Measurements from ENCODE around the gene LMF2. TPM values are rescaled to one million over a fixed set of nuclear protein-coding genes. Genes with fewer than 3 reads are reported as not detected.

LMF2 gene
- polyA plus RNA-seq, 1 of the 3 experiments (the other 2 are of a cell fraction) = 34.3 TPM

GRCh38 chr22:50459016-50459415 is 48.5 kb downstream of the LMF2 start:
- DNase-seq = no peak
- Histone ChIP-seq H3K4me3 (ENCODE audit: low read depth in 2 of 2, low read length in 1 of 2) (no peak overlapping the region), H4K20me1 (ENCODE audit: insufficient read depth) (no peaks in the 10 kb centered on the region), H3K4me2 (no peak overlapping the region), H3K27ac (ENCODE audit: low read depth in 2 of 2, low read length in 1 of 2) (no peak overlapping the region), H3K36me3 (replicated peaks in 1 of 2; ENCODE audit: control insufficient read depth in 1 of 2, insufficient read depth in 2 of 2, low read length in 1 of 2) (peaks cover 0 to 72% of the 10 kb centered on the region in 2 experiments), H2AFZ (ENCODE audit: low read depth) (no peak overlapping the region), H3K27me3 (ENCODE audit: insufficient read depth) (no peaks in the 10 kb centered on the region), H3K79me2 (ENCODE audit: insufficient read depth) (no peaks in the 10 kb centered on the region), H3F3A (replicated peaks; ENCODE audit: insufficient read depth) (no peaks in the 10 kb centered on the region), H3K9me3 (no peaks in the 10 kb centered on the region), H3K4me1 (ENCODE audit: control insufficient read depth in 1 of 2, insufficient read depth in 2 of 2, low read depth in 1 of 2, low read length in 1 of 2) (no peaks in the 10 kb centered on the region), H3K9ac (no peak overlapping the region), H3K9me2 (no peaks in the 10 kb centered on the region)
- WGBS (ENCODE audit: low lambda C conversion rate) = 98% methylated on average over 16 of the region's 22 CpGs
- POLR2A ChIA-PET = no interaction called here
- TF ChIP-seq TEAD4 (IDR thresholded peaks at IDR 0.05; ENCODE audit: borderline replicate concordance, insufficient read depth) (no peak), PBX3 (IDR thresholded peaks at IDR 0.05) (no peak), POLR2AphosphoS5 (IDR thresholded peaks at IDR 0.05; ENCODE audit: low read depth, low read length) (no peak), RAD21 (IDR thresholded peaks at IDR 0.05; ENCODE audit: low read length) (no peak), CHD2 (IDR thresholded peaks at IDR 0.05; ENCODE audit: low read length, partially characterized antibody) (no peak), CTCF (IDR thresholded peaks at IDR 0.05) (no peak), IRF3 (IDR thresholded peaks at IDR 0.05; ENCODE audit: low read depth, low read length) (no peak), NRF1 (IDR thresholded peaks at IDR 0.05; ENCODE audit: low read depth, low read length) (no peak), ZBTB33 (IDR thresholded peaks at IDR 0.05; ENCODE audit: borderline replicate concordance, low read depth) (no peak), JUND (IDR thresholded peaks at IDR 0.05) (no peak), RCOR1 (IDR thresholded peaks at IDR 0.05; ENCODE audit: low read length) (no peak), SMC3 (IDR thresholded peaks at IDR 0.05; ENCODE audit: low read depth, low read length) (no peak), USF2 (IDR thresholded peaks at IDR 0.05; ENCODE audit: borderline replicate concordance, low read depth, low read length) (no peak), REST (IDR thresholded peaks at IDR 0.05; ENCODE audit: low read depth, low read length) (no peak), TAF1 (IDR thresholded peaks at IDR 0.05; ENCODE audit: borderline replicate concordance, low read depth, low read length) (no peak), RFX5 (IDR thresholded peaks at IDR 0.05; ENCODE audit: low read length) (no peak), GABPA (IDR thresholded peaks at IDR 0.05; ENCODE audit: low read depth) (no peak), GATA2 (CRISPR knock-in tag; IDR thresholded peaks at IDR 0.05) (no peak), FOXJ3 (CRISPR knock-in tag; IDR thresholded peaks at IDR 0.05) (no peak)
- CTCF ChIA-PET = interaction anchor here (1.0 to 1.2 kb wide), 2 partner anchors 19 to 39 kb away, joined by 3 read pairs; no protein-coding TSS in a partner anchor
